GOT3 (cell line): ENCODE results near the gene KLHL3.

Experiments
- DNase-seq: peaks from one replicate; lab custom pipeline; 2025; ENCODE audit warnings: mixed read lengths; lab: John Stamatoyannopoulos, UW

Gene KLHL3

DNA sequence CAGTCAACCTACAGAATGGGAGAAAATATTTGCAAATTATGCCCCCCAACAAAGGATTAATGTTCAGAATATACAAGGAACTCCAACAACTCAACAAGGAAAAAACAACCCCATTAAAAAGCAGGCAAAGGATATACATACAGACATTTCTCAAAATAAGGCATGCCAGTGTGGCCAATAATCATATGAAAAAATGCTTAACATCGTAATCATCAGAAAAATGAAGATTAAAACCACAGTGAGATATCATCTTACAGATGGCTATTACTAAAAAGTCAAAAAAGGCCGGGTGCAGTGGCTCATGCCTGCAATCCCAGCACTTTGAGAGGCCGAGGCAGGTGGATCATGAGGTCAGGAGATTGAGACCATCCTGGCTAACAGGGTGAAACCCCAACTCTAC, 103.2 kb downstream of the KLHL3 start:
- no peak for DNase-seq

DNA sequence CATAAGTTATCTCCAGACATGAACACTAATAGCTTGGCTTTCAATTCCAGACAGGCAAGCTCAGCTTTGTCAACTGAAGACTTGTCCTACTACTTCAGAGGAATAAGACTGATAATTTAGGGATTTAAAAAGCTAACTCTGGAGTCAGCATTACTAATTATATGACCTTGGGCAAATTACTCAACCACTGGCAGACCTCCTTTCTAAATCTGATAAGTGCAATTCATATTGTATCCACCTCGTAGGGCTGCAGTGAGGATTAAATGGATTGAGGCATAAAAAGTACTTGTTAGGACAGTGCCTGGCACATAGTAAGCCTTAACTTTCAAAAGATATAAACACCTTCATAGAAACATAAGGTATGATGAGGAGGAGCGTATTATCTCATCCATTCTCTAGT, 104.4 kb downstream of the KLHL3 start:
- DNase-seq, result no peak

DNA sequence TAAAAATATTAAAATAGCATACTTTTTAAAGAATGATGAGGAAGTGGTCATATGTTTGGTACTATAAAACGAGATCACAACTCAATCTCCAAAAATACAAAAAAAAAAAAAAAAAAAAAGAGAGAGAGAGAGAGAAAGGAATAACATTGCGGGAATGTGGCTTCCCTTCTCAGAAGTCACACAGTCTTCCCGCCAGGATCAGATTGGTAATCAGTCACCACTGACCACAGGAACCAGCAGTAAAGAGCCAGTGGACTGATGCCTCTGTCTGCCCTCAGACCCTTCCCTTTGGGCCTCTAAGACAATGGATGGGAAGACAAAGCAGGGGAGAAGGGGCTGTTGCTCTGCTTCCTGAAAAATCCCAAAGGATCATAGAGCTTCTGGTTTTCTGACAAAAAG, 104.9 kb downstream of the KLHL3 start:
- DNase-seq, result no peak

DNA sequence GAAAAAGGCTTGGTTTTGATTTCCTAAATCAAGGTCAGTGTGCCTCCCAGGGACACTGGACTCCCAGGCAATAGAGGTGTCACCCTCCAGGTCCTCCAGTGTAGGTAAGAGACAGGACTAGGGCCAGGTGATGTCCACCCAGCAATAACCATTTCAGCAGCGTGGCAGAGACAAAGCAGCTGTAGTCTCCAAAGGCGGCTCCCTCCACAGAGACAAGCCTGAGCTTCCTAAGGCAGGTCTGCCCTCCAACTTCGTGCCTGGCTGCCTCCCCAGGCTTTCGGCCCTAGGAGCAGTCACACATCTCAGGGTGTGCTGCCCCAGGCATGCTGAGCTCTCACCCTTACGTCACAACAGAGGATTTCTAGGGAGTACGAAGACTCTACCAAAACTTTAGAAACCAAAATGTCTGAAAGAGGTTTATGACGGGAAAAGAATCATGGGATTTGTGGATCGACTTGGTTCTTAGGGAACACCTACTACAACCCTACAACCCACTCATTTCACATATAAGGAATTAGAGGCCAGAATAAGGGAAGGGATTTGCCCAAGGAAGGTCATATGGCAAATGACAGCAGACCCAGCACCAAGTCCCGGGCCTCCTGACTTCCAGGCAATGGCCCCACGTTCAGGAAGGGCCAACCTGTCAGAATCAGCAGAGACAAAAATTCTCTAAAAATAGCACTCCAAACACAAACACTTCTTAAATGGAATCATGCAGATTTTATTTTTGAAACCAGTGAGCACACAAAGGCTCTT, 105.5 kb downstream of the KLHL3 start:
- DNase-seq, result no peak

DNA sequence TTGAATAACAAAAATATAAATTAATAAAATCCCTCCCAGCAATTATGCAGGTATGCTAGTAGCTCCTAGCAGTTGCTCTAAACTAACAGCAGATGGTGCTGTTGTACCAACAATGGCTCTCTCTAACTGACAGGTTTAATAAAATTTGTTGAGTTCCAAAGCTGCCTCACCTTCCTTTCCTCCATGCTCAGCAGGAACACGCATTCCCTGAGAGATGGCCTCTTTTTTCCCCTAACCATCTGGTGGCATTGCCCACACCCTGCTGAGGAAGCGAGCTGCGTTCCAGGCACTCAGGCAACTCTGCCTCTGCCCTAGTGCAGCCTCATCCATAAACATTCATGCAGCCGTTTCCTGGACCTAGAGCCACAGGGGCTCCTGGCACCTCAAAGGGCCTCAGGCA, 106.2 kb downstream of the KLHL3 start:
- no peak for DNase-seq

DNA sequence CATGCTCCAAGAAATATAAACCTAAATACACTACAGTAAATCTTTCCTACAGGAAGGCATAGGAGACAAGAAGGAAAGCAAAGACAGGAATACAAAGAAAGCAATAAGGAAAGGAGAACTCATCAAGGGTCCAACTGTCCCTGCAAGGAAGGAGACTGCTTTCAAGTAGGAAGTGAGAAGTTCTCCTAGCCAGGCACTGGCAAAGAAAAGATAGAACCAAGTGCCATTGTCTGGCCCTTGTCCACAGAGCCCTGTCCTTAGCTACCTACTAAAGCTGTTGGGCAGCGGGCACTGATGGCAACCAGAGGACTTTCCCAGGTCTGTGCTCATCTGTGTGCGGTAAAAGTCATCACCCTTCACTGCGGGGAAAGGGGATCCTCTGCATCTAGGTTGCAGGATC, 108.2 kb downstream of the KLHL3 start:
- DNase-seq, result no peak

DNA sequence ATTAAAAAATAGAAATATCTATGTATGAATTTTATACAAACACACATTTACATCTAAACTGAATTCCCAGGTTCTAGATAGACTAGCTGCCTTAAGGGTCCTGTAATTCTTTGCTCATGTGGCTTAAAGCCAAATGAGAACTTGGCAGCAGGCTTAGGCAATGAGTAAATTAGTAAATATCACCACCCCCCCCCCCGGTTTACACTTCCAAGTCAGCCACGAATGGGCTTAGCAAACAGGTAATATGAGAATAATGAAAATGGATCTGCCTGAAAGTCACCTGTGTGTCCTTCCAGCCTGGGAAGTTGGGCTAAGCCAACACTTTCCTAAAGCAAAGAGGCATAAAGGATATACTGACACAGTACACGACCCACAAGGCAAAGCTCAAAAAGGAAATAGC, 108.6 kb downstream of the KLHL3 start:
- DNase-seq, result no peak

DNA sequence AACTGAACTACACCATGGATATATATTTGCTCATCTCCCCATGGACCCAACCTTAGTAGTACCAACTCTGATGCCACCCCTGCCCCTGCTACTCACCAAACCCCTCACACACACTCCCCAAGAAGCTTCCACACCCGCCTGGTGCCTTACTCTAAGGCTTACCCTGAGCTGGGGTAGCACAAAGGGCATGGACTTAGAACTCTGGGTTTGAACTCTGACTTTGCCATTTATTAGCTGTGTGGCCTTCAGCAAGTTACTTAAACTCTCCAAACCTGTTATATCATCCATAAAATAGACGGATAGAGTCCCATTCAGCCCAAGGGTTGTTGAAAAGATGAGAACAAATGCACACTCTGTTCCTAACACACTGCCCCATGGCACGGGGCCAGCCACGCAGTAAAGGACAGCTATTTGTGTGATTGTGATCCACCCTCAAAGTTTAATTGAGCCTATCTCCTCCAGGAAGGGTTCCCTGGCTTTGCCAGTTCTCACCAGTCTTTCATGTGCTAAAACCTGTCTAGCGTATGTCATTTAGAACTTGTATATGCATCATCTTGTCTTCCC, 111.0 kb downstream of the KLHL3 start:
- DNase-seq, result no peak

DNA sequence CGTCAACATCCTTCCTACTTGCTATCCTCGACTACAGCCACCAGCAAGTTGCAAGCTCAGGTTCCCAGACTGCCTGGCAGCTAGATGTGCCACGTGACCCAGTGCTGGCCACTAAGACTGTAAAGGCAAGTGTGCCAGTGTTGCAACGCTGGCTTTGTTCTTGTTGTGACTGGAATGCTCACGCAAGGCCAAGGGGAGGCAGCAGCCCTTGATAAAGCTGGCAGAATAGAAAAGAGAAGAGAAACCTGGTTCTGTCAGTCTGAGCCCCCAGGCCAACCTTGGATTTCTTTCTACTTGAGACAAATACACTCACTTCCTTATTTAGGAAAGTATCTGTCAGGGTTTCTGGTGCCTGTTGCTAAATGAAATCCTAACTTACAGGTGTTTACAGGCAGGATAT, 113.0 kb downstream of the KLHL3 start:
- DNase-seq, result no peak

DNA sequence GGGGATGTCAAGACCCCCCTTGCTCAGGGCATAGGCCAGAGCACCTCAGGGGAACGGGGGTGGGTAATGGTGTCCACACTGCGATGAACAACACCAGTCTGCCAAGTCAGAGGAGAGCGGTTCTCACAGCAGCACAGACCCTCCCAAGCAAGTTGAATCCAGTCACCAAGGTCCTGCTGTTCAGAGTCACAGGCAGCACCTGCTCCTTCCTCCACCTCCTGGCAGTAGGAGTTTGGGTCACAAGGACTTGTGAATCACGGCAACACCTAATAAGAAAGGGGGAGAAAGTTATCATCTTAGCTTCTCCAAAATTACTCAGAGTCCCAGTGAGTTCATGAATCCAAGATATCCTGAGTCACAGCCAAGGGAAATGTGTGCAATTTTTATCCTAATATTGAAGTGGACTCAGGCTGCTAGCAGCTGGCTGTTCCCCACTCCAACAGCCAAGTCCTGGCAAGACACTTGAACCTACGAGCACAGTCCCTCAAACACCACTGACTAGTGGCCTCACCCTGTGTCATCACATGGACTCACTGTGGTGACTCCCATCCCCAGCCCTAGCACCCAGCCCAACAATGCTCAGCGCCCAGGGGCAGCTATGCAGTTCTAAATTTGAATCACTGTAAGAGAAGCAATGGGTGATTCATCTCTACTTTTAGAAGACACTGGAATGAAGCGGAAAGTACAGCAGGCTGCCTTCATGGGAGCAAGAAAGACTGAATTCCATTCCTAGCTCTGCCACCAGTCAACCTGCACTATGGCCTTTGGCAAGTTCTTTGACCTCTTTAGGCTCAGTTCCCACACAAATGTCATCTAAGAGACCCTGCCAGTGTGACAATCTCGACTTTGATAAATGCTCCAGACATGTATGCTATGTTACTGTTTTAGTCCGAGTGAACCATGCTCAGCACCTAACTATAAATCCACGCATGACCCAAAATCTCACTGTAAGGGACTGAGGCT, 113.7 kb downstream of the KLHL3 start:
- DNase-seq, result no peak

DNA sequence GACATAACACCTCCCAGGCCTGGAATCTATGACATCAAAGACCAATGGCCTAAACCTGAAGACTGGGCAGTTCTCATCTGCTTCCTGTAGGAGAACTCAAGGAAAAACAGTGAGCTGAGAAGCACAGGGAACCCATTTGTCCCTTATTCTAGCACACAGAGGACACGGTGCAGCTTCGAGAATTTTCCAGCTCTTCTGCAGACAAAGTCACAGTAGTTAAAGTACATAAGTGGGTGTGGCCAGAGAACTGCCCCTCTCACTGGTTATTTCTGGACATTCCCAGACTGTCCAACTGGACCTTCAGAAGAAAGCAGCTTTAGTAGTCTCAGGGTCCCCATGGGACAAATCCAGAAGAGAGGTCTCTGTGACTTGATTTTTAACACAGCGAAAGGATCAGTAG, 114.6 kb downstream of the KLHL3 start:
- DNase-seq, result no peak

DNA sequence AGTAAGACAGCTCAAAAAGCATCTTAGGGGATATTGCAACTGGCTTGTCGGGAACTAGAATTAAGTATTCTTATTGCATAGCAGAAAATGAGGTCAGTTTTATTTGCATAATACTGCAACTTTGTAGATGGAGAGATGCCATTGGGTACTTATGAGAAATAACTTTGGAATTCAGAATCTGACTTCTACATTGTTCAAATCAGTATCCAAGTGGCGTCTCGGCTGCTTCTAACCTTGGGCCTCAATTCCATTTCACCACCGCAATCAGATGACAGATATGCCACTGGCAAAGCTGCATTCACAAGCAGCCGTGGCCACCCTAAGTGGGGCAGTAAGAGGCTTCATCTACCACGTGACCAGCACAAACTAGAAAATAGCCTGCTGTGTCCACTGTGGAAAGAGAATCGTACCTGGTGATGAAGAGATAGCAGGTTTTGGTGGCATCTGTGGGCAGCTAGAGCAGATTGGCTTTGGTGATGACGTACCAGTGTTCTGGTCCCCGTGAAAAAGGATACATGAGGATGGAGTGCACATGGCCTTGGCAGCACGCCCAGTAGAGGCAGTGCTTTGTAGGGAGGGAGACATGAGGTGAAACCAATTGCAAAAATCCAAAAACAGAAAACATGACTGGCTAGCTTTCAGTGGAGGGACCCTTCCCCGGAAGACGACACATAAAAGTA, 116.6 kb downstream of the KLHL3 start:
- no peak for DNase-seq

DNA sequence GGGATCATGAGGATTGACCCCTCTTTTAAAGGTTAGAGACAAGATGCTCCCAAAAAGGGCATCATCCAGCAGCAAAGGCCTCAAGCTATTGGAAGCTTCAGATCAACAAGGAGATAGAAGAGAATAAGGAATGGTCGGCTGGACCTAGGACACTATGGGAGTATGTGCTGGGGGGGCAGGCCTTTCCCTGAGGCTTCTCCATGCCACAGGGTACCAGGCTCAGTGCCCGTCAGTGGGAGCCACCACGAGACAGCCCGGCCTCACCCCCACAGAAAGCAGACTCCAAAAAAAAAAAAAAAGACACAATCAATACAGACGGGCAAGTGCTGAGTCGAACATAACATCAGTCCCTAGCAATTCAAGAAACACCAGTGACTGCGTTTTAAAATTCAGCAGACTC, 117.4 kb downstream of the KLHL3 start:
- DNase-seq, result no peak

DNA sequence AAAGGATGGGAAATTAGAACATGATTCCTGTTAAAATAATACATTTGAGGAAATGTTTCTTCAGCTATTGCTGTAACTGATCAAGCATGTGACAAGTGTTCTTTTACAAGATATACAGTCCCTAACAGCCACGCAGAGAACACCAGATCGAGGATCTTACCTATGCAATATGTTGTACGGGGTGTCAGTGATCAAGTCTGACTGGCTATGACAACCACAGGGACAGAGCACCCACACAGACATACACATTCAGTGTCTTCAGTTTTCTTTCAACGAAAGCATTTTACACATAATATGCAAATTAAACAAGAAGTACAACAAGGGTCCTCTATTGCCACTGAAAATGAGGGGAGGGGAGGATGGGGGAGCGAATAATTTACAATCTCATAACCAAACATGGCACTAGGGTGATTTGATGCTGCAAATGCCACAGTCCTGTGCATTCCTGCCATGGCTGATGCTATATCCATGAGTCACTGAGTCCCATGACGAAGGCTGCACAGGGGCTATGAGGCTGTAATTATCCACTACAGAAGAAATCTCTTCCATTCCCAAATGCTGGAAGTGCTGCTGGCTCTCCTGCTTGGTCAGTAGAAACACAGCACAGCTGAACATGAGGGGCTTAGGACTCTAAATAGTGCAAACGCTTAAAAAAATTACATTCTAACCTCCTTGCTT, 118.2 kb downstream of the KLHL3 start:
- no peak for DNase-seq

DNA sequence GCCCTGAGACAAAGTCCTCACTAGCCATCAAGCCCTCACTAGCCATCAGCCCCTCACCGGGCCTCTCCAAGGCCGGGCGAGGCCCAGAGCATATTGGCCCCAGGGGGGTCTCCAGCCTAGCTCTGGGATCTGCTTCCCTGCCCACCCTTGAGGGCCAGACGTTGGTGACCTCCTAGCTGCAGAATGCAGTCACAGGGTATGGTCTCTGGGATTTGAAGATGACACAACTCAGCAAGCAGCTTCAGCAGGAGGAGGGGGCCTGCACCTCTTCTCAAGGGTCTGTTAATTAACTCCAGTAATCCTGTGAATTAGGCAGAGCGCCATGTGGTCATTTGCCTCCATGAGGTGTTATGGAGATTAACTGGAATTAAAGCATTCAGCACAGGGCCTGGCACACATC, 119.8 kb downstream of the KLHL3 start:
- no peak for DNase-seq

DNA sequence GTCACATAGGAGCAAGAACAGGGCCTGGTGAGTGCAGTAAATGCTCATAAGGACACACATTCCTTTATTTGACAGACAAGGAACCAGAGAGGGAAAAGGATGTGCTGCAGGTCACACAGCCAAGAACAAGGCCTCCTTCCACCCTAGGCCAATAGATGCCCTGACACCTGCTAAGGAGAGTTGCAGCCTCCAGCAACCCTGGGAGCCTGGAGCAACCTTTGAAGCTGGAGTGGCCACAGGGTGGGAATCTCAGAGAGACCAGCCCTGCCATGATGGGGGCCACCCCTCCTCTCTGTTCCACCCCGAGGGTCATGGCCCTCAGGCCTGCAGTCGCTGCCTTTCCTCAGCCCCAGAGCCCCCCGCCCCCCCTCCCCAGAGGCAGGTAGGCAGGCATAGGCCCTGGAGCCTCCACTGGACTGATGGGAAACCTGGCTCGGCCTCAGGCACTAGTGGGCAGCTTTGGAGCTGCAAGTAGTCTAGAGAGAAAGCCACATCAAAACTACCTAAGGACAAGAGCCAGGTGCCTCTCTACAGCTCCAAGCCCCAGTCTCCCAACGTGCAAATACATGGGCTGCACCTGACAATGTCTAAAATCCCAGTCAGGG, 120.6 kb downstream of the KLHL3 start:
- no peak for DNase-seq

DNA sequence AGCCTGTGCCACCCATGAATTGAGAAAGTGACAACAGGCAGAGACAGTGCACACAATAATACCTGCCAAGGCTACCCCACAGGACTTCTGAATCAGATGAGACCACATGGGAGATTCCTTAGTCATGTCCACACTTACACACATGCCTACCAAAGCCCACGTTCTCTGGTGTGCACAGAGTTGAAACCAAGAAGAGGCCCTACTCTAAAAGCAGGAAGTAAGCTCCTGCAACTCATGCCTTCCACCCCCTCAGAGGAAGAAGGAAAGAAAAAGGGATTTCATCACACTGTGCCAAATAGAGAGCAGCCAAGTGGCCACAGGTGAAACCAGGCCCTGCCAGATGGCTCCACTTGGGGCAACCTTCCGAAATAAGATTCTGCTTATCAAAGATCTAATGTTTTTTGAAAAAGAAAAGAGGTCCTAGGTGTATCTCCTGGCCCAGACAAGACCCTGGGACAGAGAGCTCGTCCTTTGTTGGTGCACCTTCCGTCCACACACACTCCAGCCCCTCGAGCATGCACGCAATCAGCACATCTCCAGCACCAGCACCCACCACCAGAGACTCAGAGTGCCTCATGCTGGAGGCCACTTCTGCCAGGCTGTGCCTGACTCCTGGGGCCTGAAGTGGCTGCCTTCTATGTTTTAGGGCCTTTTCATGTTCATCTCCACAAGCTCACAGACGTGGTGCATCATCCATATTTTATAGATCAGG, 122.2 kb downstream of the KLHL3 start:
- DNase-seq, result no peak

DNA sequence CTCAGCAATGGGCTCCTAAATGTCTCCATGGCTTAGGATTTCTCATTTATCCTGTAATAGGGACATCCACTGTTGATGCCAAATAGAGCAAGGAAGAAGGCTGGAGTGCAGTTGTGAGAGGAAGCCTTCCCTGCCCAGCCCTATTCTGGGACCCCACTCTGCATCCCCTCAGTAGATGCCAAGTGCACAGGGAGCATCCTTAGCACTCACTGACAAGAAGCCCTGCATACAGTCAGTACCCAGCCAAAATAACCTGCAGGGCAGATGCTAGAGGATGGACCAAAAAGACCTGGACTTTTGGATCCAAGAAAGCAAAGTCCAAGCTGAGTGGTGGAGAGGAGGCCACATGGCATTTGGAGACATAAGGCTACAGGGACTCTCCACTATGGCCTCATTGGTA, 123.3 kb downstream of the KLHL3 start:
- DNase-seq, result no peak

DNA sequence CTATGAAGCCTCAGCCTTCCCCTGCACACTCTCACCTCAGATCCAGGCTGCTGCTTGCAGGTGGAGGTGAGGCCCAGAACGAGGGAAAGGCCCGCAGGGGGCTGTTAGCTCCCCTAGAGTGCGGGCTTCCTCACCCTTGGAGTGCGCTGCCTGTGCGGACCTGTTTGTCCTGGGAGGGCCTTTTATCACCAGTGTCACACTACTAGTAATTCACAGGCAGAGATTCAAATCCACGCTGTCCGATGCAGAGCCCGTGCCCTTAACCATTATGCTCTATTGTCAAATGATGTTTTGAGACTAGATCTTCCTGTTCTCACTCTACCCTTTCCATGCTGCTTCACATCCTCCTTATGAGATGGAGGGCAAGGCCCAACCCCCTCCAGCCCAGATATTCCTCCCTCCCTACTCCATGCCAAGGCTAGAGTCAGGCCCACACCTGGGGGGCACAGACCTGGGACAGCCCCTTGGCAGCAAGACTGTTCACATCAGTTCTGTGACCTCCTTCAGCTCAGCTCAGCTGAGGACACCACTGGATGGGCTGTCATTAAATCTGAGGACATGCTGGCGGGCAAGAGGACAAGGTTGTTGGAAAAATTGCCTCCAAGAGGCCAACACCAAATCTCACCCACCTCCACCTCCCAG, 124.0 kb downstream of the KLHL3 start:
- DNase-seq, result no peak

DNA sequence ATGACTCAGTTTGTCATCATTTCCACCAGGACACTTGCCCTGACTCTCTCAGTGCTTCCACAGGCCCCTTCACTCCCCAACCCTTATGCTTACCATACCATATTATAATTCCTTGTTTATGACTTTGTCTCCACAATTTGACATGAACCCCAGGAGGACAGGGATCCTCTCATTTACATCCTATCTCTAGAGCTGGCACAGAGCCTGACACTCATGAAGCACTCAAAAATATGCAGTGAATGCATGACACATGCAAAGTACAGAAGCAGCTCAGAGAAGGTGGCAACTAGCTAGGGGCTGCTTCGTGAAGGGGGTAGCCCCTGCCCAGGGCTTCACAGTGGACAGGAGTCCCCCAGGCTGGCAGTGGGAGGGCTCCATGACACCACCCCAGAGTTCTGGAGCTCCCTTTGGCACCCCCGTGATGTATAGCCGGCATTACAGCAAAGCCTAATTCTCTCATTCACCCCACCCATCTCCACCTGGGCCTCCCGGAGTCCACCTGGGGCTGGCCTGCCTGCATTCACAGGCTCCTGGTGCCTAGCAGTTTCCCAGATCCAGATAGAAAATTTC, 124.8 kb downstream of the KLHL3 start:
- no peak for DNase-seq
